HG02623 (cell line): ENCODE data around the gene HTR1D.
"Not testable (repeated sequence)": the region's sequence is repeated elsewhere in the genome, so short reads cannot be mapped to it uniquely, and the experiment has no call there.

Source experiments
- ATAC-seq: cut with Tn5 transposase; IDR thresholded peaks from one replicate; pipeline ENCODE4 v1.9.1; 2021; ENCODE audit warnings: moderate library complexity; ENCODE audit not compliant: unreplicated experiment

Gene HTR1D

GRCh38 chr1:23217421-23218115 is at the start of gene HTR1D:
Gene HTR1D, minus strand, starts transcription at chr1:23217502. Its CDS starts 23,283 bp downstream, at chr1:23194219.
- ATAC-seq = no peak

- no peak for ATAC-seq
Measured at GRCh38 chr1:23263380-23263887, 46.1 kb upstream of the HTR1D start.

GRCh38 chr1:23258082-23258481 is 40.8 kb upstream of the HTR1D start:
- ATAC-seq = not testable (repeated sequence)

GRCh38 chr1:23257371-23257770 is 40.1 kb upstream of the HTR1D start:
- not testable (repeated sequence) for ATAC-seq

GRCh38 chr1:23254584-23254983 is 37.3 kb upstream of the HTR1D start:
- no peak for ATAC-seq

- no peak for ATAC-seq
Measured at GRCh38 chr1:23251812-23252211, 34.5 kb upstream of the HTR1D start.

- ATAC-seq = no peak
Measured at GRCh38 chr1:23249787-23250454, 32.6 kb upstream of the HTR1D start.

GRCh38 chr1:23247276-23247675 is 30.0 kb upstream of the HTR1D start:
- no peak for ATAC-seq

GRCh38 chr1:23246274-23246673 is 29.0 kb upstream of the HTR1D start:
- ATAC-seq = no peak

GRCh38 chr1:23244256-23244761 is 27.0 kb upstream of the HTR1D start:
- no peak for ATAC-seq

GRCh38 chr1:23242414-23242813 is 25.1 kb upstream of the HTR1D start:
- no peak for ATAC-seq

- ATAC-seq = no peak
Measured at GRCh38 chr1:23239638-23240295, 22.5 kb upstream of the HTR1D start.

GRCh38 chr1:23238565-23238964 is 21.3 kb upstream of the HTR1D start:
- no peak for ATAC-seq

GRCh38 chr1:23237508-23237907 is 20.2 kb upstream of the HTR1D start:
- no peak for ATAC-seq

- ATAC-seq = no peak
Measured at GRCh38 chr1:23227806-23228205, 10.5 kb upstream of the HTR1D start.

- no peak for ATAC-seq
Measured at GRCh38 chr1:23224739-23225648, 7.7 kb upstream of the HTR1D start.

GRCh38 chr1:23223963-23224362 is 6.7 kb upstream of the HTR1D start:
- not testable (repeated sequence) for ATAC-seq

GRCh38 chr1:23223490-23223951 is 6.2 kb upstream of the HTR1D start:
- not testable (repeated sequence) for ATAC-seq

GRCh38 chr1:23222742-23223141 is 5.4 kb upstream of the HTR1D start:
- ATAC-seq = no peak

GRCh38 chr1:23222331-23222730 is 5.0 kb upstream of the HTR1D start:
- ATAC-seq = no peak
